Breast epithelium (tissue), 4 donors: ENCODE results near the gene CD300E. TPM values are rescaled to one million over a fixed set of nuclear protein-coding genes. Genes with fewer than 3 reads are reported as not detected.

ENCODE experiments used
- DNase-seq, 2 donors: peaks; one replicate each; pipeline ENCODE4 v3.0.0-alpha.2; 2019; ENCODE audit warnings: low spot score in 2 of 2
- H3K27ac ChIP-seq, 2 donors: fragments of 200-600 bp; sonication (generic) in 1 of 2; one replicate each; pipeline ENCODE4 v1.5.1; 2016 to 2019; ENCODE audit warnings: mild to moderate bottlenecking in 1 of 2
- H3K27me3 ChIP-seq, 2 donors: fragments of 200-600 bp; sonication (generic) in 1 of 2; one replicate each; pipeline versions ENCODE4 v1.5.1 to v1.6.0; 2017 to 2019; ENCODE audit warnings: control low read depth in 1 of 2, mild to moderate bottlenecking in 1 of 2
- H3K36me3 ChIP-seq: fragments of 200-600 bp; one replicate; pipeline ENCODE4 v1.5.1; 2019
- H3K4me1 ChIP-seq, 2 donors: fragments of 200-600 bp; sonication (generic); one replicate each; pipeline ENCODE4 v1.5.1; 2016 to 2019; ENCODE audit warnings: control low read depth in 1 of 2
- H3K4me3 ChIP-seq, 3 donors: fragments of 200-600 bp; sonication (generic); 1 replicate in 2 of 3; 2 replicates in 1 of 3; pipeline ENCODE4 v1.5.1; 2016 to 2019; ENCODE audit warnings: mild to moderate bottlenecking in 3 of 3, moderate library complexity in 2 of 3
- H3K9me3 ChIP-seq, 2 donors: fragments of 200-600 bp; sonication (generic) in 1 of 2; one replicate each; pipeline ENCODE4 v1.5.1; 2016 to 2019; ENCODE audit warnings: control low read depth in 1 of 2
- POLR2A ChIP-seq: fragments of 450-650 bp; IDR thresholded peaks from one replicate; pipeline ENCODE4 v1.6.1; 2016; ENCODE audit warnings: antibody characterized with exemption, mild to moderate bottlenecking, moderate library complexity
- POLR2AphosphoS5 ChIP-seq, 3 donors: sonication (generic); formaldehyde crosslinking; IDR thresholded peaks; one replicate each; pipeline ENCODE4 v1.6.1; 2017; ENCODE audit warnings: antibody characterized with exemption in 3 of 3
- intact Hi-C: fragments of 100-400 bp; cut with DNase I; formaldehyde crosslinking; loops from one replicate; pipeline ENCODE4 v1.15.1; 2023; ENCODE audit warnings: low total_unique reads
- total RNA-seq, 3 donors: library from RNA; depleted of rRNA; stranded (reverse); fragments of >200 nt; gene quantifications; one replicate each; pipeline ENCODE4 v1.1.0, GENCODE V29; 2016
- TF ChIP-seq, protein P1 (sequence below), 3 donors: fragments of 450-650 bp; IDR thresholded peaks; one replicate each; pipeline ENCODE4 v1.5.1; 2016 to 2017; ENCODE audit warnings: antibody characterized with exemption in 3 of 3, mild to moderate bottlenecking in 3 of 3, moderate library complexity in 3 of 3

The CD300E gene
- total RNA-seq, 3 donors from 2014 or later: under 0.01 to 0.32 (median 0.29) TPM

DNA sequence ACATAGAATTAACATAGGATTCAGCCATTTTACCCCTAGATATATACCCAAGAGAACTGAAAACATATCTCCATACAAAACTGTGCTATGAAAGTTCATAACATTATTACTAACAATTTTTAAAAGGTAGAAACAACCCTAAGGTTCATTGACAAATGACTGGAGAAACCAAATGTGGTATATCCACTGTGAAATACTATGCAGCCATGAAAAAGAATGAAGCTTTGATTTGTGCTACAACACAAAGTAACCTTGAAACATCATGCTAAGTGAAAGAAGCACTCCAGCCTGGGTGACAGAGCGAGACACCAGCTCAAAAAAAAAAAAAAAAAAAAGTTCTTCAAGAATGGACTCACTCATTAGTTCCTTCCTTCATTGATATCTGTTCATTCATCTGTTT, 32.0 kb downstream of the CD300E start:
- intact Hi-C loops: no loop called here
- Histone ChIP-seq H3K4me3 (no peak overlapping the region), H3K4me1 (no peaks in the 10 kb centered on the region), H3K27ac (no peak overlapping the region), H3K36me3 (no peaks in the 10 kb centered on the region), H3K27me3 (peaks cover 0 to 20% of the 10 kb centered on the region in 2 donors), H3K9me3 (no peaks in the 10 kb centered on the region)
- TF ChIP-seq, protein P1, sequence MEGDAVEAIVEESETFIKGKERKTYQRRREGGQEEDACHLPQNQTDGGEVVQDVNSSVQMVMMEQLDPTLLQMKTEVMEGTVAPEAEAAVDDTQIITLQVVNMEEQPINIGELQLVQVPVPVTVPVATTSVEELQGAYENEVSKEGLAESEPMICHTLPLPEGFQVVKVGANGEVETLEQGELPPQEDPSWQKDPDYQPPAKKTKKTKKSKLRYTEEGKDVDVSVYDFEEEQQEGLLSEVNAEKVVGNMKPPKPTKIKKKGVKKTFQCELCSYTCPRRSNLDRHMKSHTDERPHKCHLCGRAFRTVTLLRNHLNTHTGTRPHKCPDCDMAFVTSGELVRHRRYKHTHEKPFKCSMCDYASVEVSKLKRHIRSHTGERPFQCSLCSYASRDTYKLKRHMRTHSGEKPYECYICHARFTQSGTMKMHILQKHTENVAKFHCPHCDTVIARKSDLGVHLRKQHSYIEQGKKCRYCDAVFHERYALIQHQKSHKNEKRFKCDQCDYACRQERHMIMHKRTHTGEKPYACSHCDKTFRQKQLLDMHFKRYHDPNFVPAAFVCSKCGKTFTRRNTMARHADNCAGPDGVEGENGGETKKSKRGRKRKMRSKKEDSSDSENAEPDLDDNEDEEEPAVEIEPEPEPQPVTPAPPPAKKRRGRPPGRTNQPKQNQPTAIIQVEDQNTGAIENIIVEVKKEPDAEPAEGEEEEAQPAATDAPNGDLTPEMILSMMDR (IDR thresholded peaks at IDR 0.05): no peak
- TF ChIP-seq POLR2A (no peak), POLR2AphosphoS5 (IDR thresholded peaks at IDR 0.05) (no peak)
- DNase-seq: no peak

DNA sequence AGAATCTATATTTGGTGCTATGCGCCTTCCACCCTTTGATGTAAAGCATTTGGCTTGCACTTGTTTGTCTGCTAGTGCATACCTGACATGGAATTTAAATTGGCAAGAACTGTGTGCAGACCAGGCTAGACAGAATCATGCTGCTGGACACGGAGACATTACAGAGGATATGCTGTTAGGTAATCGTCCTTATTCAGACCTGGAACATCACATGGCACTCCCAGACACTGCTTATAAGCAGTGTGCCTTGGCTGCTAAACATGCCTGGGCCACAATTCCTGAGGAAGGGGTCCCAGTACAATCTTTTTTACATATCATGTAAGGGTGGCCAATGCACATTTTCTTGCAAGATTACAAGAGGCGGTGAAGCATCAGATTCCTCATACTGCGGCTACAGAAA, 37.8 kb downstream of the CD300E start:
- Histone ChIP-seq H3K27me3 (peaks cover 0 to 10% of the 10 kb centered on the region in 2 donors), H3K36me3 (no peaks in the 10 kb centered on the region), H3K4me3 (no peak overlapping the region), H3K27ac (no peak overlapping the region), H3K4me1 (no peaks in the 10 kb centered on the region), H3K9me3 (peaks cover 0 to 9% of the 10 kb centered on the region in 2 donors)
- TF ChIP-seq, protein P1 (IDR thresholded peaks at IDR 0.05): no peak
- DNase-seq: no peak
- intact Hi-C loops: no loop called here

DNA sequence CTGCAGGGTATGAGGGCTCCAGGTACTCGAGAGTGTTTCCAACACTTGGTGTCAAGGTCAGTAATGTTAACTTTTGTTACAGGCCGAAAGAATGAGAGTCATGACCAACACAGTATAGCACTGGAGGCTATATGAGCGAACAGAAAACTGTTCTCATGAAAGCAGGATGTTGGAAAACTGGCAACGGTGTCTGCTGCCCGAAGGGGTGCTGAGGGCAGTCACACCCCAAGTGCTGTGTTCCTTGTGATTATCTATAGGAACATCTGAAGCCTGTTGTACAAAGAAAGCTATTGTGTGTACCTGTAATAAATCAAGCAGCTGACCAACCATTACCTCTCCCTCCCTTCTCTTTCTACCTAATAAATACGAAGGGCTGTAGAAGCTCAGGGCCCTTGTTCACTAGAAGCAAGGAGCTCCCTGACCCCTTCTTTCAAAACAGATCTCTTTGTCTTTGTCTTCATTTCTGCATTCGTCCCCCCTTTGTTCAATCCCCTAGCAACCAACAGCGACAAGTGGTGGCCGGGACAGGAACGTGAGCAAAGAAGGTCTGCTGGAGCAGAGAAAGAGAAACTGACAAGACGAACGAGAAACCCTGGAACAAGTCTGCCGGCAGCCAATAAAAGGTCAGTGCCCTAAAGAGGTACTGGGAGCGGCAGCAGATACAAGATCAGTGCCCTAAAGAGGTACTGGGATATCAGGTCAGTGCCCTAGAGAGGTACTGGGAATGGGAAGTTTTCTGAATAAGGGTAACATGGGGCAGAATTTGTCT, 39.1 kb downstream of the CD300E start:
- H3K36me3 ChIP-seq: no peaks in the 10 kb centered on the region
- peaks cover 0 to 7% of the 10 kb centered on the region in 2 donors for H3K27me3 ChIP-seq
- H3K9me3 ChIP-seq: peaks cover 0 to 9% of the 10 kb centered on the region in 2 donors
- H3K27ac ChIP-seq: no peak overlapping the region
- no peaks in the 10 kb centered on the region for H3K4me1 ChIP-seq
- no peak for DNase-seq
- no peak overlapping the region for H3K4me3 ChIP-seq
- TF ChIP-seq, protein P1 (IDR thresholded peaks at IDR 0.05): no peak
- TF ChIP-seq POLR2AphosphoS5 (IDR thresholded peaks at IDR 0.05) (no peak), POLR2A (no peak)
- intact Hi-C loops: no loop called here

- intact Hi-C loops: no loop called here
- no peak for DNase-seq
These were observed 40.9 kb downstream of the CD300E start for GRCh38 chr17:74582633-74583032.

DNA sequence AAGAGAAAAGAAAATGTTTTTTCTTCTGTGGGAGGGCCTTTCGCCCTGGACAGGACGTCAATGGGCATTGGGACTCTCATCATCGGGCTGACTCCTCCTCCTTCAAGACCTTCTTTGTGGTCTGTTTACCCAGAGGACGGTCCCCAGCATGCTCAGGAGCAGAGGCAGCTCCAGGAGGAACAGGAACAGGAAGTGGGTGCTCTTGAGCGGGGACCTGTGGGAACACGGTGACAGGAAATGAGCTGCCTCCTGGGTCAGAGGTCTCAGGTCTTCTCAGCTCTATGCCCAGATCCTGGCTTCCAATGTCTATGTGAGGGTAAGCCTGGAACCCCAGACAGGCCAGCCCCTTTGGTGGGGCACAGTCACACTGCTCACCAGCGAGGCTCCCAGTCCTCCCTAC, 43.6 kb downstream of the CD300E start:
- peaks cover 0 to 9% of the 10 kb centered on the region in 2 donors for H3K27me3 ChIP-seq
- no peak for DNase-seq
- no peak overlapping the region for H3K27ac ChIP-seq
- no peaks in the 10 kb centered on the region for H3K36me3 ChIP-seq
- peaks cover 0 to 9% of the 10 kb centered on the region in 2 donors for H3K9me3 ChIP-seq
- H3K4me1 ChIP-seq: no peaks in the 10 kb centered on the region
- TF ChIP-seq POLR2A (no peak), POLR2AphosphoS5 (IDR thresholded peaks at IDR 0.05) (no peak)
- TF ChIP-seq, protein P1 (IDR thresholded peaks at IDR 0.05): no peak
- intact Hi-C loops: no loop called here
- no peak overlapping the region for H3K4me3 ChIP-seq

More at GRCh38 chr17:74582633-74583032, 40.9 kb downstream of the CD300E start:
- peaks cover 0 to 9% of the 10 kb centered on the region in 2 donors for H3K9me3 ChIP-seq
- no peaks in the 10 kb centered on the region for H3K4me1 ChIP-seq
- peaks cover 0 to 5% of the 10 kb centered on the region in 2 donors for H3K27me3 ChIP-seq
- TF ChIP-seq POLR2A (no peak), POLR2AphosphoS5 (IDR thresholded peaks at IDR 0.05) (no peak)
- TF ChIP-seq, protein P1 (IDR thresholded peaks at IDR 0.05): no peak
- no peak overlapping the region for H3K27ac ChIP-seq
- H3K4me3 ChIP-seq: no peak overlapping the region
- H3K36me3 ChIP-seq: no peaks in the 10 kb centered on the region
